Glutamatergic neuron (in vitro differentiated cells): ENCODE results near the gene DEFB129. TPM values are rescaled to one million over a fixed set of nuclear protein-coding genes. Genes with fewer than 3 reads are reported as not detected.

Experiments
- DNase-seq: peaks from one replicate; pipeline ENCODE4 v3.0.0; 2022
- H3K27ac Mint-ChIP-seq: one replicate; pipeline ENCODE4 v1.8.0; 2020; ENCODE audit warnings: mild to moderate bottlenecking, mixed read lengths, inconsistent platforms; ENCODE audit not compliant: unreplicated experiment
- H3K27me3 Mint-ChIP-seq: one replicate; pipeline ENCODE4 v1.8.0; 2020; ENCODE audit warnings: mild to moderate bottlenecking, moderate library complexity, mixed read lengths, inconsistent platforms; ENCODE audit not compliant: unreplicated experiment
- H3K36me3 Mint-ChIP-seq: one replicate; pipeline ENCODE4 v1.8.0; 2020; ENCODE audit warnings: mild to moderate bottlenecking, mixed read lengths, inconsistent platforms; ENCODE audit not compliant: unreplicated experiment
- H3K4me1 Mint-ChIP-seq: one replicate; pipeline ENCODE4 v1.8.0; 2020; ENCODE audit warnings: mild to moderate bottlenecking, low read depth, mixed read lengths, inconsistent platforms; ENCODE audit not compliant: unreplicated experiment
- H3K4me3 Mint-ChIP-seq: one replicate; pipeline ENCODE4 v1.8.0; 2020; ENCODE audit warnings: mild to moderate bottlenecking, mixed read lengths, inconsistent platforms; ENCODE audit not compliant: unreplicated experiment
- H3K9me3 Mint-ChIP-seq: one replicate; pipeline ENCODE4 v1.8.0; 2020; ENCODE audit warnings: mild to moderate bottlenecking, moderate library complexity, mixed read lengths, inconsistent platforms; ENCODE audit not compliant: unreplicated experiment
- total RNA-seq: library from RNA; stranded (reverse); fragmentation: NEBNext Ultra II Directional; extraction: Animal tissue kit (Norgen Biotek cat#: 25700); gene quantifications from one replicate; pipeline ENCODE4 v1.2.1, GENCODE V29; 2021; ENCODE audit not compliant: unreplicated experiment
- TF ChIP-seq, protein P1 (sequence below): fragments of 200-600 bp; sonication (generic); IDR thresholded peaks from one replicate; pipeline ENCODE4 v1.5.0; 2021; ENCODE audit not compliant: partially characterized antibody, unreplicated experiment

Gene DEFB129
- total RNA-seq, 1 donor from 2014 or later: not detected

DNA sequence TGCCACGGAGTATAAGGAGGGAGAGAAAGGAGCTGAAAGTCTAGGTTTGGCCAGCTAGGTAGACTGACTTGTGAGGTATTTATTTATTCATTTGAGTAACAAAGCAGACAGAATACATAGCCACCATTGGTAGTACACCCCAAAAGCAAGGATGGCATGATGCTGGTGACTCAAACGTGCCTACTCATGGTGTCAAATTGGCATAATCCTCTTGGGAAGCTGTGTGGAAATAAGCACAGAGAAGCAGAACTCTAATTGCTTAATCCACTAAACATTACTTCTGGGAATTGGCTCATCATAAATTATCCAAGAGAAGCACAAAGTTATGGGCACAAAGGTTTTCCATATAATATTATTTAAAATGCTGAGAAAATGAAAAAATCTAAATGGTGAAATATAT is 32.9 kb downstream of the DEFB129 start:
- no peak for DNase-seq
- peaks cover 3% of the 10 kb centered on the region for H3K27me3 Mint-ChIP-seq
- H3K4me3 Mint-ChIP-seq: no peak overlapping the region

DNA sequence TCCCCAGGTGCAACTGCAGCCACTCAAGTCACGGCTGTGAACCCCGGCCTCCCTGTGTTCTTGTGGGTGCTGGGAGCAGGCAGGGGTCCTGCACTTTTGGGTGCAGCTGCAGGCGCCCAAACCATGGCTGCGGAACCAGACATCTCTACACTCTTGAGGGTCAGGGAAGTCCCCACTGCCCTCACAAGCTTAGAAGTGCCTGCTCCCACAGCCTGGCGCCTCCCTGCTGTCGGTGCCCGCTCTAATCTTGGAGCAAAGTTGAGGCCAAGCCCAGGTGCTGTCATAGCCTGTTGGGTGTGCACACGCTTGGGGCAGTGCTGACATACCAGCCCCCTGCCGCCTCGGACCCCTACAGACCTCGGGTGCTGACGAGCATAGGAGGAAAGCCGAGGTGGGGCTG is 36.6 kb downstream of the DEFB129 start:
- H3K27ac Mint-ChIP-seq: no peak overlapping the region
- H3K9me3 Mint-ChIP-seq: peaks cover 5% of the 10 kb centered on the region
- peaks cover 3% of the 10 kb centered on the region for H3K27me3 Mint-ChIP-seq
- H3K4me3 Mint-ChIP-seq: no peak overlapping the region
- no peak for DNase-seq
- H3K4me1 Mint-ChIP-seq: peaks cover 7% of the 10 kb centered on the region
- H3K36me3 Mint-ChIP-seq: no peaks in the 10 kb centered on the region
- TF ChIP-seq, protein P1, sequence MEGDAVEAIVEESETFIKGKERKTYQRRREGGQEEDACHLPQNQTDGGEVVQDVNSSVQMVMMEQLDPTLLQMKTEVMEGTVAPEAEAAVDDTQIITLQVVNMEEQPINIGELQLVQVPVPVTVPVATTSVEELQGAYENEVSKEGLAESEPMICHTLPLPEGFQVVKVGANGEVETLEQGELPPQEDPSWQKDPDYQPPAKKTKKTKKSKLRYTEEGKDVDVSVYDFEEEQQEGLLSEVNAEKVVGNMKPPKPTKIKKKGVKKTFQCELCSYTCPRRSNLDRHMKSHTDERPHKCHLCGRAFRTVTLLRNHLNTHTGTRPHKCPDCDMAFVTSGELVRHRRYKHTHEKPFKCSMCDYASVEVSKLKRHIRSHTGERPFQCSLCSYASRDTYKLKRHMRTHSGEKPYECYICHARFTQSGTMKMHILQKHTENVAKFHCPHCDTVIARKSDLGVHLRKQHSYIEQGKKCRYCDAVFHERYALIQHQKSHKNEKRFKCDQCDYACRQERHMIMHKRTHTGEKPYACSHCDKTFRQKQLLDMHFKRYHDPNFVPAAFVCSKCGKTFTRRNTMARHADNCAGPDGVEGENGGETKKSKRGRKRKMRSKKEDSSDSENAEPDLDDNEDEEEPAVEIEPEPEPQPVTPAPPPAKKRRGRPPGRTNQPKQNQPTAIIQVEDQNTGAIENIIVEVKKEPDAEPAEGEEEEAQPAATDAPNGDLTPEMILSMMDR: no peak

More for the DNA sequence above, 32.9 kb downstream of the DEFB129 start:
- TF ChIP-seq, protein P1: no peak
- no peak overlapping the region for H3K27ac Mint-ChIP-seq
- H3K9me3 Mint-ChIP-seq: no peaks in the 10 kb centered on the region
- H3K36me3 Mint-ChIP-seq: no peaks in the 10 kb centered on the region
- peaks cover 11% of the 10 kb centered on the region for H3K4me1 Mint-ChIP-seq

DNA sequence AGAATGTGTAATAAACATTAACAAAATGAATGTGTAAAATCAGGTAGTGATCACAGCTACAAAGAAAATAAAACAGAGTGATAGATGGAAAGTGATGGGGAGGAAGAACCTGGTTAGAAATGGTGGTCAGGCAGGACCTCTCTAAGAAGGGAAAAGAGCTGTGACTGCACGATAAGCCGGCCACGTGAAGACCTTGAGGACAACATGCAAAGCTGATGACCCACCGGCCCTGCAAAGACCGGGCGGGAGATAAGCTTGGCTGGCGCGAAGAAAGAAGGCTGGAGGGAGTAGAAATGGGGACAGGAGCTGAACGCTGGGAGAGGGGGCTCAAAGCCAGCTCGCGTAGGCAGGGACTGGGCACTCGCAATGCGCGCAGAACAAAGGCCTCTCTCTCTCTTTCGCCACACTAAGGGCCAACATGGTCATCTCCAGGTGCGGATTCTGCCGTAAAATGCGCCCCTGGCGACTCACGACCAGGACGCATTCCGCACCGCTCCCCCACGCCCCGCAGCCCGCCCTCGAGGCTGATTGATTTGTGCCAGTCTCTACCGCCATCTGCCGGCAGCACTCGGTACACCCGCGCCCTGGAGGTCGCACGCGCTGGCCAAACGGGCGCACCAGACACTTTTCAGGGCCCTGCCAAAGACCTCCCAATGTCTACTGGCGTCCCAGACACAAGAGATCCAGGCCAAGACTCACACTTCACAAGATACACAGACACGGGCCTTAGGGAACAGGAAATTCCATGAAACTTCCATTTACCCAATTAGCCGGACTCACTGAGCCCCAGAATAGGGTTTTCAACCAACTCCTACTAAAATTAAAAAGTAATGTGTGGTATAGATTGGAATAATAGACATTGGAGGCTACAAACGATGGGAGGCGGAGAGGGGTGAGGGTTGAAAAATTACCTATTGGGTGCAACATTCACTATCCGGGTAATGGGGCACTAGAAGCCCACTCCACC is 39.8 kb downstream of the DEFB129 start:
- H3K4me1 Mint-ChIP-seq: no peaks in the 10 kb centered on the region
- H3K27ac Mint-ChIP-seq: peak overlapping the region; percentile 62
- peak; percentile 96 for DNase-seq
- peaks cover 2% of the 10 kb centered on the region for H3K27me3 Mint-ChIP-seq
- TF ChIP-seq, protein P1: peak; percentile 96
- peaks cover 8% of the 10 kb centered on the region for H3K9me3 Mint-ChIP-seq
- H3K4me3 Mint-ChIP-seq: peak overlapping the region; percentile 81
- H3K36me3 Mint-ChIP-seq: no peaks in the 10 kb centered on the region

DNA sequence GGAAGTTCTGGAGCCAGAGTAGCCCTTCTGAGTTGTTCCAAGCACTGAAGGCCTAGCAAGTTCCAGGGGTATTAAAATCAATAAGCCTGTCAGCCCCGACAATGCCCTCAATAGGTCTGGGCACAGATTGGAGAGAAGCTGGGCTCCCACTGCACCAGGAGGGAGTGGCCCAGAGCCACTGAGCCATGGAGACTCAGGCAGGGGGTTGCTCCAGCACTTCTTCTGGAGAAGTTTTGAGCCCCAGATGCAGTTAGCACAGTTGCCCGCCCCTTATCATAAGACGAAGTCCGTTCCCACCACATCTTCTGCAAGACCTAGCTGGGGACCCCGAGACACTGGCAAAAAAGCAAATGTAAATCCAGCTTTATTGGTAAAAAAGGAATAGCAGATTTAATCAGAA is 43.5 kb downstream of the DEFB129 start:
- Mint-ChIP-seq H3K4me1 (no peaks in the 10 kb centered on the region), H3K27me3 (peaks cover 7% of the 10 kb centered on the region), H3K9me3 (peaks cover 8% of the 10 kb centered on the region), H3K36me3 (no peaks in the 10 kb centered on the region), H3K4me3 (no peak overlapping the region), H3K27ac (no peak overlapping the region)
- no peak for DNase-seq
- TF ChIP-seq, protein P1: no peak

DNA sequence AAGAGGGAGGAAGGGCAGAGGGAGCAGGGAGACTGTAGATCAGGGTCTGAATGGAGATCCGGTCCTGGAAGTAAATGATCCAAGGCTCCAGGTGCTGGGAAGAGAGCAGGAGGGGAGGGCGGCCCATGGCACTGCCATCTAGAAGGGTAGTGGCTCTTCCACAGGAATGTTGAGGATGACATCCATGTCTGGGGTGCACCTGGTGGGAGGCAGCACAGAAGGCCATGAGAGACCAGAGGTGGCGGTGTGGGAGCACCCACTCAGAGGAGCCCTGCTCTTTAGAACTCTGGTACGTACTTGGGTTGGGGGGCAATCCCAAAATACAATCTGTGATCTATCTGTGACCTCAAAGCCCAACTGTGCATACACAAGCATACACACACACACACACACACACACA is 44.0 kb downstream of the DEFB129 start:
- H3K27me3 Mint-ChIP-seq: peaks cover 7% of the 10 kb centered on the region
- peaks cover 8% of the 10 kb centered on the region for H3K9me3 Mint-ChIP-seq
- no peak overlapping the region for H3K27ac Mint-ChIP-seq
- no peaks in the 10 kb centered on the region for H3K4me1 Mint-ChIP-seq
- DNase-seq: no peak
- TF ChIP-seq, protein P1: no peak
- H3K4me3 Mint-ChIP-seq: no peak overlapping the region
- peaks cover 4% of the 10 kb centered on the region for H3K36me3 Mint-ChIP-seq
